ENCODE results near the gene BCAP29.
A peak's percentile ranks its signal among the peaks of the same experiment; 100 is the strongest.

The BCAP29 gene

GRCh38 chr7:107581387-107582013, 1.5 kb downstream of the BCAP29 start:
- Histone ChIP-seq H3K27ac (ENCODE audit: insufficient read depth, low read depth, low read length, poor library complexity, severe bottlenecking) (no peak overlapping the region), H3K4me3 (ENCODE audit: insufficient read depth, low read depth, low read length) (no peak overlapping the region), H3K9me3 (ENCODE audit: control insufficient read depth, low read length) (no peaks in the 10 kb centered on the region), H3K4me1 (ENCODE audit: control insufficient read depth, insufficient read depth, low read length) (no peaks in the 10 kb centered on the region), H3K27me3 (ENCODE audit: control insufficient read depth, insufficient read depth, low read length, poor library complexity, severe bottlenecking) (no peaks in the 10 kb centered on the region), H3K36me3 (ENCODE audit: control insufficient read depth, insufficient read depth, low read length) (peaks cover 6% of the 10 kb centered on the region)
- 91 to 94% methylated on average over 4 to 5 of the region's 5 CpGs for WGBS, 2 experiments

- H3K27ac ChIP-seq (ENCODE audit: insufficient read depth, low read depth, low read length, poor library complexity, severe bottlenecking), result no peak overlapping the region
- WGBS, 2 experiments, result 100% methylated on average over 1 to 2 of the region's 2 CpGs
- H3K4me3 ChIP-seq (ENCODE audit: insufficient read depth, low read depth, low read length), result no peak overlapping the region
- H3K36me3 ChIP-seq (ENCODE audit: control insufficient read depth, insufficient read depth, low read length), result peaks cover 6% of the 10 kb centered on the region
- H3K9me3 ChIP-seq (ENCODE audit: control insufficient read depth, low read length), result no peaks in the 10 kb centered on the region
- no peaks in the 10 kb centered on the region for H3K4me1 ChIP-seq (ENCODE audit: control insufficient read depth, insufficient read depth, low read length)
- H3K27me3 ChIP-seq (ENCODE audit: control insufficient read depth, insufficient read depth, low read length, poor library complexity, severe bottlenecking), result no peaks in the 10 kb centered on the region
Measured at GRCh38 chr7:107582875-107583274, 2.8 kb downstream of the BCAP29 start.

- peaks cover 6% of the 10 kb centered on the region for H3K36me3 ChIP-seq (ENCODE audit: control insufficient read depth, insufficient read depth, low read length)
- 81 to 92% methylated on average over 2 of the region's 2 CpGs for WGBS, 2 experiments
Measured at GRCh38 chr7:107584716-107585115, 4.7 kb downstream of the BCAP29 start.

GRCh38 chr7:107588529-107589130, 8.6 kb downstream of the BCAP29 start:
- Histone ChIP-seq H3K36me3 (ENCODE audit: control insufficient read depth, insufficient read depth, low read length) (peaks cover 6% of the 10 kb centered on the region), H3K9me3 (ENCODE audit: control insufficient read depth, low read length) (no peaks in the 10 kb centered on the region), H3K4me3 (ENCODE audit: insufficient read depth, low read depth, low read length) (no peak overlapping the region), H3K27me3 (ENCODE audit: control insufficient read depth, insufficient read depth, low read length, poor library complexity, severe bottlenecking) (no peaks in the 10 kb centered on the region), H3K27ac (ENCODE audit: insufficient read depth, low read depth, low read length, poor library complexity, severe bottlenecking) (no peak overlapping the region), H3K4me1 (ENCODE audit: control insufficient read depth, insufficient read depth, low read length) (no peaks in the 10 kb centered on the region)
- WGBS, 2 experiments, result 92 to 95% methylated on average over 5 of the region's 5 CpGs

More at GRCh38 chr7:107584716-107585115, 4.7 kb downstream of the BCAP29 start:
- H3K9me3 ChIP-seq (ENCODE audit: control insufficient read depth, low read length), result no peaks in the 10 kb centered on the region
- no peak overlapping the region for H3K4me3 ChIP-seq (ENCODE audit: insufficient read depth, low read depth, low read length)
- no peaks in the 10 kb centered on the region for H3K4me1 ChIP-seq (ENCODE audit: control insufficient read depth, insufficient read depth, low read length)
- H3K27ac ChIP-seq (ENCODE audit: insufficient read depth, low read depth, low read length, poor library complexity, severe bottlenecking), result no peak overlapping the region
- H3K27me3 ChIP-seq (ENCODE audit: control insufficient read depth, insufficient read depth, low read length, poor library complexity, severe bottlenecking), result no peaks in the 10 kb centered on the region

- H3K27me3 ChIP-seq (ENCODE audit: control insufficient read depth, insufficient read depth, low read length, poor library complexity, severe bottlenecking), result no peaks in the 10 kb centered on the region
- no peaks in the 10 kb centered on the region for H3K4me1 ChIP-seq (ENCODE audit: control insufficient read depth, insufficient read depth, low read length)
- H3K9me3 ChIP-seq (ENCODE audit: control insufficient read depth, low read length), result no peaks in the 10 kb centered on the region
- no peak overlapping the region for H3K4me3 ChIP-seq (ENCODE audit: insufficient read depth, low read depth, low read length)
- peaks cover 6% of the 10 kb centered on the region for H3K36me3 ChIP-seq (ENCODE audit: control insufficient read depth, insufficient read depth, low read length)
- 92 to 93% methylated on average over 3 of the region's 3 CpGs for WGBS, 2 experiments
- H3K27ac ChIP-seq (ENCODE audit: insufficient read depth, low read depth, low read length, poor library complexity, severe bottlenecking), result no peak overlapping the region
Measured at GRCh38 chr7:107591421-107591820, 11.4 kb downstream of the BCAP29 start.

- H3K9me3 ChIP-seq (ENCODE audit: control insufficient read depth, low read length), result no peaks in the 10 kb centered on the region
- H3K36me3 ChIP-seq (ENCODE audit: control insufficient read depth, insufficient read depth, low read length), result peaks cover 6% of the 10 kb centered on the region
- no peak overlapping the region for H3K27ac ChIP-seq (ENCODE audit: insufficient read depth, low read depth, low read length, poor library complexity, severe bottlenecking)
- H3K4me1 ChIP-seq (ENCODE audit: control insufficient read depth, insufficient read depth, low read length), result no peaks in the 10 kb centered on the region
- no peak overlapping the region for H3K4me3 ChIP-seq (ENCODE audit: insufficient read depth, low read depth, low read length)
- H3K27me3 ChIP-seq (ENCODE audit: control insufficient read depth, insufficient read depth, low read length, poor library complexity, severe bottlenecking), result no peaks in the 10 kb centered on the region
- 95 to 96% methylated on average over 5 of the region's 5 CpGs for WGBS, 2 experiments
Measured at GRCh38 chr7:107592361-107593024, 12.4 kb downstream of the BCAP29 start.

GRCh38 chr7:107593025-107593410, 13.0 kb downstream of the BCAP29 start:
- Histone ChIP-seq H3K27ac (ENCODE audit: insufficient read depth, low read depth, low read length, poor library complexity, severe bottlenecking) (no peak overlapping the region), H3K36me3 (ENCODE audit: control insufficient read depth, insufficient read depth, low read length) (peaks cover 6% of the 10 kb centered on the region), H3K27me3 (ENCODE audit: control insufficient read depth, insufficient read depth, low read length, poor library complexity, severe bottlenecking) (no peaks in the 10 kb centered on the region), H3K4me3 (ENCODE audit: insufficient read depth, low read depth, low read length) (no peak overlapping the region), H3K9me3 (ENCODE audit: control insufficient read depth, low read length) (no peaks in the 10 kb centered on the region), H3K4me1 (ENCODE audit: control insufficient read depth, insufficient read depth, low read length) (no peaks in the 10 kb centered on the region)
- WGBS, 2 experiments, result 91 to 100% methylated on average over 1 of the region's 1 CpG

GRCh38 chr7:107594961-107595737, 15.1 kb downstream of the BCAP29 start:
- no peak overlapping the region for H3K27ac ChIP-seq (ENCODE audit: insufficient read depth, low read depth, low read length, poor library complexity, severe bottlenecking)
- peaks cover 6% of the 10 kb centered on the region for H3K36me3 ChIP-seq (ENCODE audit: control insufficient read depth, insufficient read depth, low read length)
- H3K9me3 ChIP-seq (ENCODE audit: control insufficient read depth, low read length), result no peaks in the 10 kb centered on the region
- no peaks in the 10 kb centered on the region for H3K4me1 ChIP-seq (ENCODE audit: control insufficient read depth, insufficient read depth, low read length)
- H3K4me3 ChIP-seq (ENCODE audit: insufficient read depth, low read depth, low read length), result no peak overlapping the region
- H3K27me3 ChIP-seq (ENCODE audit: control insufficient read depth, insufficient read depth, low read length, poor library complexity, severe bottlenecking), result no peaks in the 10 kb centered on the region
- WGBS, 2 experiments, result 95 to 97% methylated on average over 3 to 4 of the region's 4 CpGs

- no peaks in the 10 kb centered on the region for H3K9me3 ChIP-seq (ENCODE audit: control insufficient read depth, low read length)
- 87 to 93% methylated on average over 4 to 5 of the region's 5 CpGs for WGBS, 2 experiments
- H3K27ac ChIP-seq (ENCODE audit: insufficient read depth, low read depth, low read length, poor library complexity, severe bottlenecking), result peak overlapping the region; percentile 11
- H3K27me3 ChIP-seq (ENCODE audit: control insufficient read depth, insufficient read depth, low read length, poor library complexity, severe bottlenecking), result no peaks in the 10 kb centered on the region
- no peak overlapping the region for H3K4me3 ChIP-seq (ENCODE audit: insufficient read depth, low read depth, low read length)
- H3K4me1 ChIP-seq (ENCODE audit: control insufficient read depth, insufficient read depth, low read length), result no peaks in the 10 kb centered on the region
- peaks cover 6% of the 10 kb centered on the region for H3K36me3 ChIP-seq (ENCODE audit: control insufficient read depth, insufficient read depth, low read length)
Measured at GRCh38 chr7:107596881-107597581, 17.0 kb downstream of the BCAP29 start.
